Stimulated activated CD4-positive, alpha-beta T cell treated with anti-CD3 and anti-CD28 coated beads, Interleukin-4, amount 100 ng/mL, for 48 hours (primary cell): ENCODE measurements around the gene SIRPB1.
"Not testable (repeated sequence)": the region's sequence is repeated elsewhere in the genome, so short reads cannot be mapped to it uniquely, and the experiment has no call there.

Experiments
- DNase-seq, 2 donors: peaks; one replicate each; pipeline ENCODE4 v3.0.0-alpha.2; 2020; ENCODE audit warnings: low read depth in 2 of 2

Gene SIRPB1

DNA sequence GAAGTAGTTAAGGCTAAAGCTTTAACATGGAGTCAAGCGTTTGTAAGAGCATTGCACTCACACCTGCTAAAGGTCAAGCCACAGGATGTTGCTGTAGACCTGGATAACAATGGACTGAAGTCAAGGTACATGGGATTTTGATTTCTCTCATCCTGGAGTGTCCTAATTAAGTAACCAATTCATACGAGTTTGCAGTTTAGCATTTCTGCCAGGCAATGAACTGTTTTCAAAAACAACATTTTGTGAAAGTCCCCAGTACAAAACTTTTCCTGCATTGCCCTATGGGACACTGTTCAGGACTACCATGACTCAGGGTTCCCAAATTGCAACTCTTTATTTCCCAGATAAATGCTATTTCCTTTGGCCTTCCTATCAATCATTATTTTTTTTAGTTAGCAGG lies 17.4 kb upstream of the SIRPB1 start:
- no peak for DNase-seq

DNA sequence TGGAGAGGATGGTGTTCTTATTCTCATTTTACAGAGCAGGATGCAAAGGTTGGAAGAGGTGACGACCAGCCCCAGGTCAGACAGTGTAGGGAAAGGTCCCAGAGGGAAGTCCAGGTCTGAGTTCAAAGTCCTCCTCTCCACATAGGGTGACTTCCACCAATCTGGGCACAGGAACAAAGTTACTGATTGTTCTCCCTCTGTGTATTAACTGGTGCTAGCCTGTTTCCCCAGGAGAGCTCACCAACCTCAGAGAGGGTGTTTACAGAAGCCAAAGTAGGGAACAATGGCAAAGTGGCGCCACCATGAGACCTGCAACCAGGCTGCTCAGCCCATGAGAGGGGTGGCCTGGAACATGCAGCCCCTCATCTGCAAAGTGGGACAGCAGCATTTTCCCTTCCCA lies 16.8 kb upstream of the SIRPB1 start:
- no peak for DNase-seq

DNA sequence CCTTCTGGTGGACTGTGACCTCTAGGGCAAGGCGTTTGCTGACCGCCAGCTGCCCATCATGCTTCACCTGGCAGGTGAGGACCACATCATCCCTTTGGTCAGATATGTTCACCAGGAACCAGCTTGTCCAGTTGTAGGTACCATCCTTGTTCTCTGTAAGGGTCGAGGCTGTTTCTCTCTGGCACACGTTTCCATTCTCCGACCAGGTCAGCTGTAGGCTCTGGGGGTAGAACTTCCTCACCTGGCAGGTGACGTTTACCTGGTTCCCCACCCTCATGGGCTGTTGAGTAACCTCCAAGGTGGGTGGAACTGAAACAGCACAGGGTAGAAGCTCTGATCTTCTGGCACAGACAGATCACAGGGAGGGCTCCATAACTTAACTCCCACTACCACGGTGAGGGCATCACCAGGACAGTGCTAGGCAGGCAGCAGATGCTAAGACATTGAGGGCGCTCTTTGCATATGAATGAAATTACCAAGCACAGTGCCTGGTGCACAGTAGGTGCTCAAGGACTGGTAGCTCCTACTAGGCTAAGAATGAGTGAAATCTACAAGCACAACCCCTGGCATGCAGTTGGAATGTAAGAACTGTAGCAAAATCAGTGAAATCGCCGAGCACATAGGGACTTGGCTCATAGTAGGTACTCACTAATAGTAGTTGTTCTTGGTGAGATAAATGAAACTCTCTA lies 15.6 kb upstream of the SIRPB1 start:
- DNase-seq: no peak

DNA sequence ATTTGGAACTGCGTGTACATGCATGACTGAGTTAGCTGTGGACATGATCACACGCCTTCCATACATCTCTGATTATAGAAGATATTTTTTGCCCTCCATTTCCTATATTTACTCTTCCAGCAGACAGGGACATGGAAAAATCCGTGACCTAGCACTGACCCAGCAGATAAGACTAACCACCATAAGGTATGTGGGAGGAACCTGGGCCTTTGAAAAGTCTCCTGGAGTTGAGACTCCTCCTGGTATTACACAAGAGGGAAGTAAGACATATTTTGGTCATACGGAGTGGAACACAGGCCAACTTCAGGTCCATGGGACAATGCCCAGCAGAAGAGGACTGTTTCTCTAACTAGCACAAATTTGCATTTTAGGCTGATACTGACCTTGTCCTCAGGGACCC lies 13.7 kb upstream of the SIRPB1 start:
- DNase-seq: no peak

DNA sequence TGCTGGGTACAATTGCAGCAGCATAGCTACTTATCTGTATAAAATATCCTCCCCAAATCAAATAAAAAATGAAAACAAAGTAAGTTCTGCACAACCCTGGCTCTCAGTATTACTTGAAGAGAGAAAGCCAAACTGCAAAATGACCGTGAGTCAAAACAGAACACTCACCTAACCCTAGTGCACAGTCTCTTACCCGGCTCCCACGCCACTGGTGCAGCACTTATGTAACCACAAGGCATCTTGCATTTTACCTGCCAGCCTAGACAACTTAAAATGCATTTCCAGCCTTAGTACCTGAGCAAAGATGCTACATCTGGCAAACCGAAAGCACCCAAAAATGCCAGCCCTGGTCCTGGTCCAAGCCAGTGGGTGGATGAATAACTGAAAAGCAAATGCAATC lies 12.4 kb upstream of the SIRPB1 start:
- DNase-seq: peak in 1 of 2 donors; percentile 44

DNA sequence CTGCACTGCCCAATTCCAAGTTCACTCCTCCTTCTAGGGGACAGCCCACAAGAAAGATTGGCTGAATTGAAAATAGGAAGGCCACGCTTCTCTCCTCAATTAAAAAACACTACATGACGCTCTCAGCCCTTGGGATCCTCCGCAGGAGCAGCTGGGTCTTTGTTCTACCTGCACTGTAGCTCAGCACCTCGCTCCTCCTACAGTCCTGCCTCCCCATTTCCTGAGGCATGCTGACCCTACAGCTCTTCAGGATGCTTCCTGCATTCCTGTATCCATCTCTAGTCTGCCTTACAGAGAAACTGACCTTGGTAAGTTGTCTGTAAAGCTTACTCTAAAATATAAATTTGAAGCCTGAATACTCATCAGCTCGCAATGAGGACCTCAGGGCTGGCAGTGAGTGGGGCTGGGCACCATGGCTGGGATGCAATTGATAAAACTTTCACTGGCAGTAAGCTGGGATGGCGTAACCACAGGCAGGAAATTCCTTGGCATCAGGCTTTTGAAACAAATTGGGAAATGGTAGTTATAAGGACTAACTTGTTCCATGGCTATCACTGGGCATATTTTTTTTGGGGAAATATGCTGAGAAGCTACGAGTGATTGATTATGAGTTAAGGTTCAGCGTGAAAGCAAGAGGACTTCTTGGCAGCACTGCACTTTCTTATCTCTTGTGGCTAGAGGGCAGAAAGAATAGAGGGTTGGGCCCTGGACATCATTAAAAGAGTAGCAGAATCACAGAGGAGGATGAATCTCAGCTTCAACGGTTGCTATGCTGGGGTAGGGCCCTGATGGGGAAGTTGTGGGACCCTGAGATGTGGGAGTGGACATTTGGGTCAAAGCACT lies 11.7 kb upstream of the SIRPB1 start:
- no peak for DNase-seq

DNA sequence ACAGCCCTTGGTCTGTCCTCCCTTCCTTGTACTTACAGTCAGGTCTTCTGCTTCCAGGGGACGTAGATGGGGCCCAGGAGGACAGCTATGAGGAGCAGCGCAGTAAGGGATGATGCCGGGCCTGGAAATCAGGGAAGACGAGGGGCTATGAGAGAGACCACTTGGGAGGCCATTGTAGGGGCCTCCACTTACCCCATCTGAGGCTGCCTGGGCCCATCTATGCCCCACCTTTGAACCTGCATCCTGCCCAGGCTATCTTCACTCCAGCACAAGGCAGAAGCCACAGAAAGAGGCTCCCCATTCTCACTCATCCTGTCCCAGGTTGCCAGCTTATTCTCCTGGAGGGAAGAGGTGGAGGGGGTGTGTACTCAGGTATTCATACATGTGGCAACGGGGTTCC lies 10.4 kb upstream of the SIRPB1 start:
- no peak for DNase-seq

DNA sequence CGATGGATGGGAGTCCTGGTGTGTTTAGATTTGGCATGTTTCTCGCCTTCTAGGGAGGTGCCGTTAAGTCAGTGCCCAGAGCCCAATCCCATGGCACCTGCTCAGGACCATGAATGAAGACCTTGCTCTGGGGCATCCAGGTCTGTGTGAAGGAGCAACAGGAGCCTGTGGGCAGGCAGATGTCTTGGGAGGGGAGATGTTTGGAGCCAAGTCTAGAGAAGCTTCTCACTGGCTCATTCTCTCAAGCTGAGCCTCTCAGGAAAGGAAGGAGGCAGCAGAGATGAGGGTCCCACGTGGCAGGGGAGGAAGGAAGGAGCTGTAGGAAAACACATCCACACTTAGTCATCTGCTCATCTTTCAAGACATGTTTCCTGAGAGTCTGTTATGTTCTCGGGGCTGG lies 9.5 kb upstream of the SIRPB1 start:
- no peak for DNase-seq

DNA sequence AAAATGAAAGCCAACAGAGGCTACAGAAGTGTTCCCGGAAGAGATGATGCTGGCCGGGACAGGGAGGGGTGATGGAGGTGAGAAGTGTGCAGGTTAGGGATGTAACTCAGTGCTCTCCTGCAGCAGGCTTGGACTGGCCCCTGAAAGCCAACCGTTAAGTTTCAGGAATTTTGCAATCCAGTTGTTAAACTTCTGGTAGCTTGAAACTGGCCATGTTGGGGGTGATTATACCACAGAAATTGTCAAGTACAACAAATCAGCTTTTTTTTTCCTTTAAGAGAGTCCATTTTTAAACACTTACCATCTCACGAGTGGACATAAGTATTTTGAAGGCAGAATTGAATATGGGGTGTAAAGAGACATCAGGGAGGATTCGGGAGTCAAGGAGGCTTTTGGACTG lies 8.8 kb upstream of the SIRPB1 start:
- no peak for DNase-seq

DNA sequence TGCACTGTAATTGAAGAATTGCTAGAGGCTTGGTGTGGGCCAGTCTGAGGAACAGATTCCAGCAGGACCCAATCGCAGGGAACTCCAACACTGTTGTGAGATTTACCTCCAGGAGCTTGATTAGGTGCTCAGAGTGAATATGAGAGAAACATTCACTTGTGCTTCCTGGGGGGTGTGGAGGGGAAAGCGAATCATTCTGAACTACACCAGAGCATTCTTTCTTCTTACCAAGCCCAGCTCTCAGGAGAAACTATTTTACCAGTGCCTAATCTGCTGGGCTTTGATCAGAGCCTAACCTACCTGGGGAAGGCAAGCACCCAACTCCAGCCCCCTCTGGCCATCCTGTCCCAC lies 7.4 kb upstream of the SIRPB1 start:
- no peak for DNase-seq

DNA sequence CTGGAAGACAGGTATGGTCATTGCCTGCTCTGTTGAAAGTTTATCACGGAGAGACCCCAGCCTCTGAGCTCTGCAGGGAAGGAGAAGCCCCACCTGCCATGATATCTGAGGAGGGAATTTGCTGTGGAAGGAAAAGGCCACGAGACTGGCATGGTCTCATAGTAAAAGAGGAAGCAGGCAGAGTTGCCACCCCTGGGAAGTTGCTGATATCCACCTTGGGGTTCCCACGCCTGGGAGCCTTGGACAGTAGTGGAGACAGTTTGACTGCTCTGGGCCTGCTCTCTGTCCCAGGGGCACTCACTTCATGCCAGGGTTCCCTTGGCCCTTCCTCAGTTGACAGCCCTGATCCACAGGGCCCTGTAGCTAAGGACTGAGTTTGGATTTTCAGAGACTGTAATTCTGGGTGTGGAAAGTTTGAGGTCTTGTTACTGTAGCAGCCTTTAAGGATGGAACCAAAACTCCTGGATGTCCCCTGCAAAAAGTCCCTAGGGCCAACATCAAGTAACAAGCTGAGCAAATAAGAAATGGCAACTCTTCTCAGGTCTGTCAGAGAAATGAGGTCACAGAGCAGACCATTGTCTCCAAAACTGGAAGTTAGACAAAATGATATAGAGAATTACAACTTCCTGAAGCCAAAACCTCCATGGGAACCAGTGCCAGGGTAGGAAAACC lies 6.9 kb upstream of the SIRPB1 start:
- DNase-seq: no peak

DNA sequence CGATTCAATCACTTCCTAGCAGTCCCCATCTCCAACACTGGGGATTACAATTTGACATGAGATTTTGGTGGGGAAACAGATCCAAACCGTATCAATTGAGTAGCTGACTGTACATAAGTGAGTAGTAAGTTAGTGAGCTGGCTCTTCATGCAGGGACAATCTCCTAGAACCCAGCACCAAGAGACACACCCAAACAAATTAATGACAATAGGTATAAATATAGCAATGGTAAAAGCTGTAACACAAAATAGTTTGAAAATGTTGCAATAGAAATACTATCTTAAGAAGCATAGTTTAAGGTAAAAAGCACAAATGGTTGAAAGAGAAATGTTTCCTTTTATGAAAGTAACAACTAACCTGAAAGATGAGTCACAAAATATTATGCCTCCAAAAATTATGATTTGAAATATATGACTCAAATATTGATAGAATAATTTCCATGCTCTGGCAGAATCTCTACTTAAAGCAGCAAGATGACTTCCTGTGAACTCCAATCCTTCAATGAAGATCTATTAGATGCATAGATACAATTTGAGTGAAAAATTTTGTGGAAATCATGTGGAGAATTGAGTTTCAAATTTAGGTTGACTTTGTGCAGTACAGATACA lies 5.4 kb upstream of the SIRPB1 start:
- no peak for DNase-seq

DNA sequence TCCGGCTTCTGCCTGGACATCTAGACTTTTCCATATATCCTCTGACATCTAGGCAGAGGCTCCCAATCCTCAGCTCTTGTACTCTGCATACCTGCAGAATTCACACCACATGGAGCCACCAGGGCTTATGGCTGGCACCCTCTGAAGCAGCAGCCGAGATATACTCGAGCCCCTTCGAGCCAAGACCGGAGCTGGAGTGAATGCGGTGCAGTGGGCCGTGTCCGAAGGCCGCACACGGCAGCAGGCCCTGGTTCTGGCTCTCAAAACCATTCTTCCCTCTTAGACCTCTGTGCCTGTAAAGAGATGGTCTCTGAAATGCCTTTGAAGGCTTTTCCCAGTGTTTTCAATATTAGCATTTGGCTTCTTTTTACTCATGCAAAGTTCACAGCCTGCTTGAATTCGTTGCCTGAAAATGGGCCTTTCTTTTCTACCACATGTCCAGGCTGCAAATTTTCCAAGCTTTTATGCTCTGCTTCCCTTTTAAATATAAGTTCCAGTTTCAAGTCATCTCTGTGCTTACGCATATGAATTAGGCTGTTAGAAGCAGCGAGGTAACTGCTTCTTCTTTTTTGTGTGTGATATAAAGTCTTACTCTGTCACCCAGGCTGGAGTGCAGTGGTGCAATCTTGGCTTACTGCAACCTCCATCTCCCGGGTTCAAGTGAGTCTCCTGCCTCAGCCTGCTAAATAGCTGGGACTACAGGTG lies 3.8 kb upstream of the SIRPB1 start:
- DNase-seq: no peak

DNA sequence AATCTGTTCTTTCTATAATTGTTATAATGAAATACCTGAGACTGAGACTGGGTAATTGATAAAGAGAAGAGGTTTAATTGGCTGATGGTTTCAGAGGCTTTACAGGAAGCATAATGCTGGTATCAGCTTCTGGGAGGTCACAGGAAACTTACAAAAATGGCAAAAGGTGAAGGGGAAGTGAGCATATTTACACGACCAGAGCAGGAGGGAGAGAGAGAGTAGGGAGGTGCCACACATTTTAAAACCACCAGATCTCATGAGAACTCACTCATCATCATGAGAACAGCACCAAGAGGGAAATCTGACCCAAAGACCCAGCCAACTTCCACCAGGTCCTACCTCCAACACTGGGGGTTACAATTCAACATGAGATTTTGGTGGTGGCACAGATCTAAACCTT lies 2.6 kb upstream of the SIRPB1 start:
- DNase-seq: no peak

DNA sequence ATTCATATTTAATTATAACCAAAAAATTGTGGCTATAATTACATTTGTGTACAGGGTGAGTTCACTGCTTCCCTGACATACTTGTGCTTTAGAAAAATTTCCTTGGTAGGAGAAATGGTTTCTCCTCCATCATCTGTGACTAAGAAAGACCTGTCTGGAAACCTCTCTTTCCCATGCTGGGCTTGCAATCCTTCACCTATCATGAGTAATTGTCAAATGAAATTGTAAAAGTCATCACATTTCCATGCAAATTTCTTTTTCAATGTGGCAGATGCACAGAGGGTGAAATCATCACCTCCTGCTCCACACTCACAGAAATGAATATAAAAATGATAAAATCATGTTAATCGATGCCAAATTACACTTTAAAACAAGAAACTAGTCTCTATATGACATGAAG lies 1.5 kb upstream of the SIRPB1 start:
- no peak for DNase-seq

DNA sequence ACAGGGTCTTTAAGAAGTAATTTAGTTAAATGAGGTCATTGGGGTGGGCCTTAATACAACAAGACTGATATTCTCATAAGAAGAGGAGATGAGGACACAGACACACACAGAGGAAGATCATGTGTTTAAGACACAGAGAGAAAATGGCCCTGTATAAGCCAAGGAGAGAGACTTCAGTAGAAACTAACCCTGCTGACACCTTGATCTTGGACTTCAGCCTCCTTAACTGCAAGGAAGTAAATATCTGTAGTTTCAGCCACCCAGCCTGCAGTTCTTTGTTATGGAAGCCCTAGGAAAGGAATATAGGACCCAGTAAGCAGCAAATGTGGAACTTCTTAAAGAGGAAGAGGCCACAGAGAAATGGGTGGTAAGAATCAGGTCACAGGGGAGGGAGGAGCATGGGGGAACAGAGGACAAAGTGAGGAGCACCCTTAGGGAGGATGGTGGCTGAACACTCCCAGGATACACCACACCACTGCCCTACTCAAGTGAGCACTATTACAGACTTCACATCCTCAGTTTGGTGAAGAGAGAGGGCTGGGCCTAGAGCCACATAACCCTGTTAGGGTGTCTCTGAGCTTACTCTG lies 762 bp downstream of the SIRPB1 start:
- DNase-seq: no peak

DNA sequence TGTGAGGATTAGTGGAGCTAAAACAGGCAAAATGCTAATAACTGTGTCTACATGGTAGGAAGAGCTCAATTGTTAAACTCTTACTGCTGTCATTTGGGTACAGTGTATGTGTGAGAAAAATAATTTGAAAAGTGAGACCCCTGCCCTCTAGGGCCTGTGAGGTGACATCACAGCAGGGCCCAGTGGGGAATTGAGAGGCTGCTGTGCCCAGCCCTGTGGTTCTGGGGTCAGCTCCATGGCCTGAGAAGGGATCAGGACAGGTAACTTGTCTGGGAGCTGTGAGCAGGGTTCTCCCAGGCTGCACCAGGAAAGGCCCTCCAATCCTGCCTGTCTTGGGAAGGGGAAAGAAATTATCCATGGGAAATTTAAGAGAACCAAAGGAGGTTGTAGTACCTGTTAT lies 1.3 kb downstream of the SIRPB1 start:
- no peak for DNase-seq

DNA sequence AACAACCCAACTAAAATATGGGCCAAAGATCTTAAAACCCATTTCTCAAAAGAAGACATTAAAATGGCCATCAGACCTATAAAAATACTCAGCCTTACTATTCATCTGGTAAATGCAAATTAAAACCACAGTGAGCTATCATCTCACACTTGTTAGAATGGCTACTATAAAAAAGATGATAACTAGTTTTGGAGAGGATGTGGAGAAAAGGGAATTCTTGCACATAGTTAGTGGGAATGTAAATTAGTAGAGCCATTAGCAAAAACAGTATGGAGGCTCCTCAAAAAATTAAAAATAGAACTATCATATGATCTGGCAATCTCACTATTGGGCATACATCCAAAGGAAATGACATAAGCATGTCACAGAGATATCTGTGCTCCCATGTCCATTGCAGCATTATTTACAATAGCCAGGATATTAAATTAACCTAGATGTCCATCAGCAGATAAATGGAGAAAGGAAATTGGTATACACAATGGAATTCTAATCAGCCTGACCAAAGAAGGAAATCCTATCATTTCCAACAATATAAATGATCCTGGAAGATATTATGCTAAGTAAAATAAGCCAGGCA lies 2.9 kb downstream of the SIRPB1 start:
- no peak for DNase-seq

DNA sequence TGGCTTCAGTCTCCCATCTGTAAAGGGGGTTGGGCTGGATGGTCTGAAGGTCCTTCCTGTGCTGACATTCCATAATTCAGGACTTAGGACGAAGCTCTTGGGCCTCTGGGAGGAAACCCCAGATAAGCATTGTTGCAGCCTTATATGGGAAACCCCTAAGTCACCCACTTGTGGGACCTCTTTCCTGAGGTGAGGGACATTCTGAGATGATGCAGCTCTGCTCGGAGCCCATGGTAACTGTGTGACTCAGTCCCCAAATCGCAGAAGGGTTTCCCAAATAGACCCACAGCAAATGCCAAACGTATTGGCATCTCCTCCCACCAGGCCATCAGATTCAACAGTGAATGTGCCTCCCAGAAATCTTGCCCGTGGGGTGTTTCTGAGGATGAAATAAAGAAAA lies 9.4 kb downstream of the SIRPB1 start:
- not testable (repeated sequence) for DNase-seq

DNA sequence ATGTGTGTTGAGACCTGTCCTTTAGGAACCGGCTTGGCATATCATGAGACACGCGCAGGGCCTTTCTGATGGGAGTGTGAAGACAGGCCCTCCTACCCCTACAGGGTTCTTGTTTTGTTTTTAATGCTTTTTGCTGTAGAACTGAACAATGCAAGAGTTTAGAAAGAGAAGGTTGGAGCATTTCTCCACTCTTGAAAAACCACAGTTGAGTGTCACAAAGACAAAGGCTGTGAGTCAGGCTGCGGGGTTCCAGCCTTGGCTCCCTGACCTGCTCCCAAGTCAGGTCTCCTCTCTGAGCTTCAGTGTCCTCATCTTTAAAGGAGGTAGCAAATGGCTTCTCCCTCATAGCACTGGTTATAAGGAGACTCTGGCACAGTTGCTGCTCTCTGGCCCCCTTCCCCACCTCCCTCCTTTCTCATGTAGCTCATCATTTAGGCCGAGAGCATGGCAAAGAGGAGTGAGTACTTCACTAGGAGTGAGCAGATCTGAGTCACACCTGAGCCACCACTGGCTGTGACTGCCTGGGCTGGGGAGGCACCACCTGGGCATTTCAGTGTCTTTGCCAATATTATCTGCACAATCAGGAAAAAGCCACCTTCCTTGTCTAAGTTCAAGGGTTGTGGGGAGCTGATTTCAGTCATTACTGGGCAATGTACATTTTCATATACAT lies 11.0 kb downstream of the SIRPB1 start:
- DNase-seq: not testable (repeated sequence)

DNA sequence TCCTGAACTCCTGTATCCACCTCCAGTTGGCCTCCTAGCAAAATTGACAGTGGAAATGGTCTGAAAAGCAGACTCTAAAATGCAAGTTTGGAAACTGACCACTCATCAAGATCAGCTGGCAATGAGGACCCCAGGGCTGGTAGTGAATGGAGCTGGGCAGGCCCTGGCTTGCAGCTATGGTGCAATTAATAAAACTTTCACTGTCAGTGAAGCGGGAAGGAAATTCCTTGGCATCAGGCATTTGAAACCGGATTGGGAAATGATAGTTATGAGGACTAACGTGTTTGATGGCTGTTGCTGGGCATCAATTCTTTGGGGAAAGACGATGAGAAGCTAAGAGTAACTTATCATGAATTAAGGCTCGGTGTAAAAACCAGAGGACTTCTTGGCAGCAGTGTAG lies 19.1 kb downstream of the SIRPB1 start:
- no peak for DNase-seq
